Activated T-helper 9 cell treated with anti-CD3 and anti-CD28 coated beads, Interleukin-2, amount 50 U/mL, for 16 hours (primary cell): ENCODE data around the gene AGAP2.

Experiments used
- DNase-seq: peaks from one replicate; pipeline ENCODE4 v3.0.0-alpha.2; 2020; ENCODE audit warnings: low read depth

The AGAP2 gene

DNA sequence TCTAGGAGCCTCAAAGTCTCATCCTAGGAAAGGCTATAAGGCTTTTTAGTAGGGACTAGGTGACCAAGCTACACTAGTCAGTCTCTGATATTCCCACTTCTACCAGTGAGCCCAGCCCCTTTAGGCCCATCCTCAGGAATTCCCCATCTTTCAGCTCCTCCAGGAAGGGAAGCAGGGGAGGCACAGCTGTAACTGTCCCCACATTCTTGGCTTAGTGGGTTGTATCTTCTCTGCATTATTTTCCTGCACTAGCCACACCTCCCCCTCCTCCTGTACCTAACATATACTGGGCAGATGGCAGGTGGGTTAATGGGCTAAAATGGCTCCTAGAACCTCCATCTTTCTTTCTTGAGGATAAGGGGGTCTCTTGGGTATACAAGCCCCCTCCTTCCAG, 28.8 kb upstream of the AGAP2 start:
- no peak for DNase-seq

DNA sequence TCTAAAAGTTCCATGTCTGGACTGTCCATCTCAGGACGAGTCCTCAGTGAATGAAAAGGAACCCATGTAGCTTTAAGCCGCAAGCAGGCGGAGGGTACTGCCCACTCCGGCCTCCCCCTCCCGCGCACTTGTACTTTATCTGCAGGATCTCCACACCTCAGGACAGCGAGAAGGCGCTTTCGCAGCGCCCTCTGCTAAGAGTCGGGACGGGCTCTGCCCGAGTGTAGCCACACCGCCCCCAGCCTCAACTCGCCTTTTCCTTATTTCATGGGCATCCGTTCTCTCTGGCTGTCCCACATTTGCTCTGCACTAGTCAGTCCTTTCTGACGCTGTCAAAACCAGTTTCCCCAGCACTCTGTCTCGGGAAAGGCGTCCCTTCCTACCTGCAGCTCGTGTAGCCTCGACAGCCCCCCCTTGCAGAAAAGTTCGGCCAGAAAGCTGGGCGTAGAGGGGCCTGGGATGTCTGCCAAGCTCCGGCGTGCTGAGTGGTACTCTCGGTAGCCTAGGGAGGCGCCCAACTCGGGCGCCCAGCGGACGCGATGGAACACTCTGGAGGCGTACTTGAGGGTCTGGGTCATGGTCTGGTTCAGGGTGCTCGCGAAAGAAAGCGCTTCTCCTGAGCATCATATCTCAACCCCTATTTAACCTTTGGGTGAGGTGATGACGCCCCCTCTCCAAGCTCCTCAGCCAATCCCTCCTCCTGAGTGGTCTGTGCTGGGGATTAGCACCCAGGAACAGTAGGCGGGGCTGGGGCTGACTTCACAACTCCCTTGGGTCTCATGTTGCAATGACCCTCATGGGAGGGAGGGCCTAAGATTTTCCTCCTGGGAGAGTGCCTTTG, 28.1 kb upstream of the AGAP2 start, which contains the start of gene CYP27B1:
Gene CYP27B1, minus strand, starts transcription at position 615 of the 841 bp plus-strand sequence. Its CDS starts 37 bp downstream, at position 578.
- DNase-seq: no peak

DNA sequence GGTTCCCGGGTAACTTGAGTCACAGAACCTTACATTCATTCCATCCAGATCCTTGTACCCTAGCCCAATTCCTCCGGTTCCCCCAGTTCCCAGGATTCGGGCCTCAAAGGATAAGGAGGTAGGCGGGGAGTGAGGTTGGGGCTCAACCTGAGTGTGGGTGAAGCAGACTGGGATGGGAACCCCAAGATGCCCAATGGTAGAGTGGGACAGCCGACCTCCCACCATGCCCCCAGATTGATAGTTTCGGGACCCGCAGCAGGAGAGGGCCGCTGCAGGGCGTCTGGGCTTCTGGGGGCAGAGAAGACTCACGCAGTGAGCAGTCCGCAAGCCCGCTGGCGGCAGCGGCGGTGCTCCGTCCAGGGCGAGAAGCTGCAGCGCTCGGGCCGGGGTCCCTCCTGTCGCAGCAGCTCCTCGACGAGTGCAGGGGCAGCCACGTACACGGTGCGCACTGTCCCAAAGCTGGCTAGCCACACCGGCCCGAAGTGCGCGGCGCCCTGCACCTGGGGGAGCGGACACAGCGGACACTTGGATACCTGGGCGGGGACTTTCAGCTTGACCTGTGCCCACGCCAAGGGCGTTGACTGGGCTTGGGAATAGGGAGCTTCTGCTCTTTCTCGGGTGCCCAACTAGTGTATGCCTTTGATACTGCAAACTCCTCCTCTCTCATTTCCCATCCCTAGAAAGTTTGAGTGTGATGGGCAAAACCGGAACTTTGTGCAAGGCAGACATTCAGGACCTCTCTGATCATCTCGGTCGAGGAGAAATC, 27.3 kb upstream of the AGAP2 start:
- no peak for DNase-seq

DNA sequence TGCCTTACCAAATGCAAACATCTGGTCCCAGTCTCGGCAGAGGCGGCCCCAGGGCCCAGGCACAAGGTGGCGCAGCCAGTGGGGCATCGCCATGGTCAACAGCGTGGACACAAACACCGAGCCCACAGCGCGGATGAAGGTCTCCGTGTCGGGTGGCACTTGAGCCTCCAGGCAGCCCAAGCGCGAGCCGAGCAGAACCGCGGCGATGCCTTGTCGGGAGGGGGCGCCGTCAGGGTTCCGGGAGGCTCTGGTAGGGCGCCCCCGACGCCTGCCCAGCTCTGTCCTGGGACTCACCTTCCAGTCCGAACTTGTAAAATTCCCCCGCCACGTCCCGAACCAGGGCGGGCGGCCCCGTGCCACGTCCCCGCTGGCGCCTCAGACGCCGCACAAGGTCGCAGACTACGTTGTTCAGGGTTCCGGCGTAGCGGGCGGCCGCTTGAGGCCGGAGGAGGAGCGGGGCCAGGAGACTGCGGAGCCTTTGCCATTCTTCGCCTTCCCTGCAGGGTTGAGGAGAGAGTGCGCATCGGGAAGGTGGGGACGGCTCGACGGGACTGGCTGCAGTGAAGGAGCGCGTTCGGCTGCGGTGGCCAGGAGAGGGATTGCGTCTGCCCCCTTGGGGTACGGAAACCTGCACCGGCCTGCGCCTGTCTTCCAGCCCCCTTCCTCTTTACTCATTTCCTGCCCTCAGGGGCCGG, 26.6 kb upstream of the AGAP2 start:
- peak; percentile 45 for DNase-seq

- DNase-seq: no peak
Observed at GRCh38 chr12:57764662-57765002, 26.1 kb upstream of the AGAP2 start.

DNA sequence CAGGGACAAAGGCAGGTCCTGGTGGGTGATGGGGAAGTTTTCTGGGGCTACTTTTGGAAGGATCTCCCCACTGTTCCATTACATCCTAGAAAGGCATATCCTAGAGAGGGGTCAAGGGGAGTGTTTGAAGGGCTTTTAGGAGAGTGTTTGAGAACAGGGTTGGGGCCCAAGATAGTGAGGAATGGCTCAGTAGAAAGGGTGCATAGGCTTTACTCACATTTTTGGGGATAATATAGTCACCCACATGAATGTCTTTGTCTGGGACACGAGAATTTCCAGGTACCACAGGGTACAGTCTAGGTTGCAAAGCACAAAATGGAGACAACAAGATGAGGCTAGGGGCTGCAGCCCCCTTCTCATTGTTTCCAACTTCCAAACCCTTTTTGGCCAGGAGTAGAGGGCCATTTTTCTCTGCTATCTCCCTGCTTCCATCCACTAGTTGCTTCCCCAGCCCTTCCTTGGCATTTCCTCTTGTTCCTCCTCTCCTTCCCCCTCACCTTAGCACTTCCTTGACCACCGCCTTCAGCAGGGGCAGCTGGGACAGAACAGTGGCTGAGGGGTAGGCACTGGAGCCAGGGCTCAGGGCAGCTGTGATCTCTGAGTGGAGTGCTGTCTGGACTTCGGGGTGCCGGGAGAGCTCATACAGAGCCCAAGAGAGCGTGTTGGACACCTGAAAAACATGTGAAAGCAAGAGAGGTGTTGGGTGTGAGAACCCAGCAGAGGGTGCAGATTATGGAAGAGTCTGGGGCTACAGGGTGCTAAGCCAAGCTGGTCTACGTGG, 25.5 kb upstream of the AGAP2 start:
- no peak for DNase-seq

- DNase-seq: no peak
Observed at GRCh38 chr12:57762463-57762862, 23.9 kb upstream of the AGAP2 start.

GRCh38 chr12:57761391-57761998, 23.0 kb upstream of the AGAP2 start:
- DNase-seq: no peak

GRCh38 chr12:57760347-57760982, 21.9 kb upstream of the AGAP2 start:
- DNase-seq: no peak

GRCh38 chr12:57759360-57759980, 20.9 kb upstream of the AGAP2 start:
- no peak for DNase-seq

- DNase-seq: no peak
Observed at GRCh38 chr12:57758552-57759359, 20.2 kb upstream of the AGAP2 start.

DNA sequence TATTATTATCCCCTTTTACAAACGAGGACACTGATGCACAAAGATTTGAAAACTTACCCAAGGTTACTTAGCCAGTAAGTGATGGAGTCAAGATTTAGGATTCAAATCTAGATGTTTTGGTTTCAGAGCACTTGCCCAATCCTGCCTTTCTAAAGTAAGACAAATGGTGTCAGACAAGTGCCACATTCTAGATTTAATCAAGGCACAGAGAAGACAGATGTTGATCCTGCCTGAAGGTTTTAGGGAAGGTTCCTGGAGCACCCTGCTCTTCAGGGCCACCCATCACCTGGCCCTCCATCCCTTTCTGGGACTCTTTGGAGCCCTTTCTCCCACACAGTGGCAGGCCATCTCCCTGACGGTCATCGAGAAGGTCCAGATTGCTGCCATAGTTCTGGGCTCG, 19.2 kb upstream of the AGAP2 start:
- DNase-seq: no peak

DNA sequence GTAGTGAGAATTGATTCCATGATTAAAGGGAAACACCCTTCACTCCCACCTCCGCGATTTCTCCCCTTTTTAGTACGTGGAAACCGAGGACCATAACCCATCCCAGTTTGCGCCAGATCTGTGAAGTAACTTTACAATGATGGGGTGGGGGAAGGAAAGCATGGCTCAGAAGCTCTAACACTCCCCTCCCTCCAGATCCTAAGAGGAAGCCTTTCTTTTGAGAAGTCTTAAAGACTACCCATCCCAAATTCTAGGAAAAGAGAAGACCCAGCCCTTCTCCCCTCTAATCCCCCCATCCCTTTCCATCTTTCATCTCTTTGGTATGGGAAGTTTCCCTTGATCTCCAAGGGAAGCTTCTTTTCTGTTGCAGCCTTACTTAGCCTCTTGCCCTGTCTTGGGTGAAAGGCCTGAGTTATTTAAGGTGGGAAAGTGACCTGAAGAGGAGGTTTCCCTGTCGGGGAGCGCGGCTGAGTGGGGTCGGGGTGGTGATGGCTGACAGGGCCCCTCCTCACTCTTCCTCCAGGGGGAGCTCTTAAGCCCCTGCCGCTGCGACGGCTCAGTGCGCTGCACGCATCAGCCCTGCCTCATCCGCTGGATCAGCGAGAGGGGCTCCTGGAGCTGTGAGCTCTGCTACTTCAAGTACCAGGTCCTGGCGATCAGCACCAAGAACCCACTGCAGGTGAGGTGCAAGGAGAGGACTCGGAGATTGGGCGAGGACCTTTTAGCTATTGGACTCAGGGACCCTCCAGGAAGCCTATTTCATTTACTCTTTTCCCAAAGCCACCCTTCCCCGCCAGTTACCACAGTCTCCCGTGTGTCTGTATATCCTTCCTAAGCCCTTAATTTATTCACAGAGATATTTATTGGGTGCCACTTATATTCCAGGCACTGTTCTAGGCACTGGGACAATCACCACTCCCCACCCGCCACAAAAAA, 18.1 kb upstream of the AGAP2 start:
- peak; percentile 62 for DNase-seq

DNA sequence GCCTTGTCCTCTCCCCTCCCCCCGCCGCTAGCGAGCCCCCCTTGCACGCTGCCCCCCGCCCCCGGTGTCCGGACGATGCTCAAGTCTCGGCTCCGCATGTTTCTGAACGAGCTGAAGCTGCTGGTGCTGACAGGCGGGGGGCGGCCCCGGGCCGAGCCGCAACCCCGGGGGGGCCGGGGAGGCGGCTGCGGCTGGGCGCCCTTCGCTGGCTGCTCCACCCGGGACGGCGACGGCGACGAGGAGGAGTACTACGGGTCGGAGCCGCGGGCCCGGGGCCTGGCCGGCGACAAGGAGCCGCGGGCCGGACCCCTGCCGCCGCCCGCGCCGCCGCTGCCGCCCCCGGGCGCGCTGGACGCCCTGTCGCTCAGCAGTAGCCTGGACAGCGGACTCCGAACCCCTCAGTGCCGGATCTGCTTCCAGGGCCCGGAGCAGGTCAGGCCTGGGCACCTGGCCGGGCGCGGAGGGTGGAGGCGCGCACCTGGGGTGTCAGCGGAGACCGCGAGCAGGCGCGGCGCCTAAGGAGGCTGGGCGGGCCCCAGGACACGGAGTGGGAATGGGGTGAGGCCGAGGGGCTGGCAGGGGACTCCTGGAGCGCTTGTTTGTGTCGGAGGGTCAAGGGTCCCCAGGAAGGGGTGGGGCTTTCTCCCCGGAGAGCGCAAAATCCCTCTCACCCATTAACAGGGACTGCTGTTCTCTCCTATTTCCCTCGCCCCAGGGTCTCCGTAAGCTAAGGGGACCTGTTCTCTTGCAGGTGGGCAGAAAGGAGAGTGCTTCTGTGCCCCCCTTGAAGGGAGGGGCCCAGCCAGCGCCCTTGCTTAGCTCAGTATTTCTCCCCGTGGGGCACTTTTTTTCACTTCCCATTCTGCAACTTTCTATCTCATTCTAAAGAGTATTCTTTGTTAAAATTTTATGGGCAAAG, 17.2 kb upstream of the AGAP2 start:
- DNase-seq: peak; percentile 28

GRCh38 chr12:57755194-57755453, 16.6 kb upstream of the AGAP2 start:
- DNase-seq: no peak

GRCh38 chr12:57754411-57755193, 16.1 kb upstream of the AGAP2 start, which contains the start of gene MARCHF9:
Gene MARCHF9, plus strand, starts transcription at chr12:57755103. Its CDS starts 426 bp downstream, at chr12:57755529.
- peak; percentile 78 for DNase-seq
